IPS-NIHi7 (cell line): ENCODE data around the gene IL17RB.

ENCODE experiments used
- DNase-seq: peaks from one replicate; pipeline ENCODE4 v3.0.0; 2012; ENCODE audit warnings: mixed read lengths; ENCODE audit errors: extremely low spot score

Gene IL17RB

GRCh38 chr3:53846134-53846850, at the start of gene IL17RB, which contains the start of gene CHDH:
Gene IL17RB (plus strand): TSS chr3:53846568. CDS start chr3:53846589, 21 bp downstream.
Gene CHDH (minus strand): TSS chr3:53846419. CDS start chr3:53824008, 22,411 bp downstream.
- peak; percentile 82 for DNase-seq

- no peak for DNase-seq
Measured at GRCh38 chr3:53798144-53798543, 48.2 kb upstream of the IL17RB start.

GRCh38 chr3:53799338-53799865, 47.0 kb upstream of the IL17RB start:
- DNase-seq: no peak

- DNase-seq: no peak
Measured at GRCh38 chr3:53800041-53800906, 46.1 kb upstream of the IL17RB start.

GRCh38 chr3:53801319-53801718, 45.0 kb upstream of the IL17RB start:
- DNase-seq: no peak

- no peak for DNase-seq
Measured at GRCh38 chr3:53802256-53802880, 44.0 kb upstream of the IL17RB start.

- no peak for DNase-seq
Measured at GRCh38 chr3:53803124-53803815, 43.1 kb upstream of the IL17RB start.

GRCh38 chr3:53803816-53804695, 42.3 kb upstream of the IL17RB start:
- DNase-seq: no peak

GRCh38 chr3:53804697-53805462, 41.5 kb upstream of the IL17RB start:
- peak; percentile 63 for DNase-seq

- DNase-seq: no peak
Measured at GRCh38 chr3:53805463-53806159, 40.8 kb upstream of the IL17RB start.

- no peak for DNase-seq
Measured at GRCh38 chr3:53806182-53807116, 39.9 kb upstream of the IL17RB start.

GRCh38 chr3:53807117-53807810, 39.1 kb upstream of the IL17RB start:
- DNase-seq: no peak

GRCh38 chr3:53808496-53808895, 37.9 kb upstream of the IL17RB start:
- no peak for DNase-seq

- DNase-seq: no peak
Measured at GRCh38 chr3:53809267-53809666, 37.1 kb upstream of the IL17RB start.

- no peak for DNase-seq
Measured at GRCh38 chr3:53809764-53810400, 36.5 kb upstream of the IL17RB start.

- no peak for DNase-seq
Measured at GRCh38 chr3:53811143-53811927, 35.0 kb upstream of the IL17RB start.
